Measurements from ENCODE around the gene MAP4K2. TPM values are rescaled to one million over a fixed set of nuclear protein-coding genes. Genes with fewer than 3 reads are reported as not detected.

Gene MAP4K2
- total and polyA plus RNA-seq, 2 experiments from 2014 or later = 9.9 to 42.6 TPM

DNA sequence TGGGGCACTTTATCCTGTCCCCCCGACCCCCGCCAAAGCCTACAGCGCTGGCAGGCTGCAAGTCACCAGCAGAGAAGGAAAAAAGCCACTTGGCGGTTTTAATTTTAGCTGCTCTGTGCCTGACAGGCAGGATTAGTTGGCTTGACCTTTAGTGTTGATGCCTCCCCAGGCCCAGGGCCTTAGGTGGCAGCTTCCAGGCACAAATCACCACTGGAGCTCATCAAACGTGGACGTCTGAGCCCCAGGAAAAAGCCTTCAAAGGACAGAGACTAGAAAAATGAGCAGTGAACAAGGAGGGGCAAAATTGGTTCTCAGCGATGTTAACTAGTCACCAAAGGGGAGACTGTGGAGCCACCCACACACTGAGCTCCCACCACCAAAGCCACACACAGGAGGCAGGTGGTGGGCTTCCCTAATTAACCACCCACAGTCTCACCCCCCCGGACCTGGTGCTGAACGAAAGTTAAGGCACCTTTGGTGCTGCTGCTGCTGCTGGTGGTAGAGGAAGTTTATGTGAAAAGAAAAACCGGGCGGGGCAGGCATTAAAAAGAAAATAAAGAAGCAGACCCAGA, 38.9 kb downstream of the MAP4K2 start:
- Histone ChIP-seq H3K4me1 (ENCODE audit: insufficient read depth) (peaks cover 66% of the 10 kb centered on the region), H3K36me3 (ENCODE audit: insufficient read depth) (peaks cover 30% of the 10 kb centered on the region)
- ATAC-seq = no peak

More for the DNA sequence above, 38.9 kb downstream of the MAP4K2 start:
- Histone ChIP-seq H3K27me3 (ENCODE audit: insufficient read depth) (no peaks in the 10 kb centered on the region), H3F3A (replicated peaks; ENCODE audit: low read depth) (peaks cover 72% of the 10 kb centered on the region), H4K20me1 (replicated peaks; ENCODE audit: insufficient read depth) (peaks cover 33% of the 10 kb centered on the region), H3K9me2 (ENCODE audit: insufficient read depth) (no peaks in the 10 kb centered on the region), H3K27ac (ENCODE audit: low read depth) (peak overlapping the region; percentile 96), H3K4me2 (peak overlapping the region; percentile 76), H2AFZ (no peak overlapping the region), H3K4me3 (peak overlapping the region; percentile 40), H3K79me2 (replicated peaks; ENCODE audit: insufficient read depth) (peaks cover 15% of the 10 kb centered on the region)
- peaks cover 86% of the 10 kb centered on the region for H3K4me1 Mint-ChIP-seq
- TF ChIP-seq ZNF114 (CRISPR knock-in tag; IDR thresholded peaks at IDR 0.05) (no peak), STAT1 (IDR thresholded peaks at IDR 0.05; ENCODE audit: unreplicated experiment) (no peak), EZH2 (IDR thresholded peaks at IDR 0.05; ENCODE audit: low read depth, unreplicated experiment) (no peak), NANOG (IDR thresholded peaks at IDR 0.05; ENCODE audit: borderline replicate concordance) (no peak), POLR2AphosphoS5 (IDR thresholded peaks at IDR 0.05; ENCODE audit: low read depth) (no peak), ZNF331 (CRISPR knock-in tag; IDR thresholded peaks at IDR 0.05; ENCODE audit: low read depth) (no peak), EZH2phosphoT487 (IDR thresholded peaks at IDR 0.05; ENCODE audit: unreplicated experiment) (no peak), JUNB (IDR thresholded peaks at IDR 0.05; ENCODE audit: unreplicated experiment) (no peak), CREB1 (CRISPR knock-in tag; IDR thresholded peaks at IDR 0.05; ENCODE audit: low read depth) (no peak)
- TF ChIP-seq, protein P1, sequence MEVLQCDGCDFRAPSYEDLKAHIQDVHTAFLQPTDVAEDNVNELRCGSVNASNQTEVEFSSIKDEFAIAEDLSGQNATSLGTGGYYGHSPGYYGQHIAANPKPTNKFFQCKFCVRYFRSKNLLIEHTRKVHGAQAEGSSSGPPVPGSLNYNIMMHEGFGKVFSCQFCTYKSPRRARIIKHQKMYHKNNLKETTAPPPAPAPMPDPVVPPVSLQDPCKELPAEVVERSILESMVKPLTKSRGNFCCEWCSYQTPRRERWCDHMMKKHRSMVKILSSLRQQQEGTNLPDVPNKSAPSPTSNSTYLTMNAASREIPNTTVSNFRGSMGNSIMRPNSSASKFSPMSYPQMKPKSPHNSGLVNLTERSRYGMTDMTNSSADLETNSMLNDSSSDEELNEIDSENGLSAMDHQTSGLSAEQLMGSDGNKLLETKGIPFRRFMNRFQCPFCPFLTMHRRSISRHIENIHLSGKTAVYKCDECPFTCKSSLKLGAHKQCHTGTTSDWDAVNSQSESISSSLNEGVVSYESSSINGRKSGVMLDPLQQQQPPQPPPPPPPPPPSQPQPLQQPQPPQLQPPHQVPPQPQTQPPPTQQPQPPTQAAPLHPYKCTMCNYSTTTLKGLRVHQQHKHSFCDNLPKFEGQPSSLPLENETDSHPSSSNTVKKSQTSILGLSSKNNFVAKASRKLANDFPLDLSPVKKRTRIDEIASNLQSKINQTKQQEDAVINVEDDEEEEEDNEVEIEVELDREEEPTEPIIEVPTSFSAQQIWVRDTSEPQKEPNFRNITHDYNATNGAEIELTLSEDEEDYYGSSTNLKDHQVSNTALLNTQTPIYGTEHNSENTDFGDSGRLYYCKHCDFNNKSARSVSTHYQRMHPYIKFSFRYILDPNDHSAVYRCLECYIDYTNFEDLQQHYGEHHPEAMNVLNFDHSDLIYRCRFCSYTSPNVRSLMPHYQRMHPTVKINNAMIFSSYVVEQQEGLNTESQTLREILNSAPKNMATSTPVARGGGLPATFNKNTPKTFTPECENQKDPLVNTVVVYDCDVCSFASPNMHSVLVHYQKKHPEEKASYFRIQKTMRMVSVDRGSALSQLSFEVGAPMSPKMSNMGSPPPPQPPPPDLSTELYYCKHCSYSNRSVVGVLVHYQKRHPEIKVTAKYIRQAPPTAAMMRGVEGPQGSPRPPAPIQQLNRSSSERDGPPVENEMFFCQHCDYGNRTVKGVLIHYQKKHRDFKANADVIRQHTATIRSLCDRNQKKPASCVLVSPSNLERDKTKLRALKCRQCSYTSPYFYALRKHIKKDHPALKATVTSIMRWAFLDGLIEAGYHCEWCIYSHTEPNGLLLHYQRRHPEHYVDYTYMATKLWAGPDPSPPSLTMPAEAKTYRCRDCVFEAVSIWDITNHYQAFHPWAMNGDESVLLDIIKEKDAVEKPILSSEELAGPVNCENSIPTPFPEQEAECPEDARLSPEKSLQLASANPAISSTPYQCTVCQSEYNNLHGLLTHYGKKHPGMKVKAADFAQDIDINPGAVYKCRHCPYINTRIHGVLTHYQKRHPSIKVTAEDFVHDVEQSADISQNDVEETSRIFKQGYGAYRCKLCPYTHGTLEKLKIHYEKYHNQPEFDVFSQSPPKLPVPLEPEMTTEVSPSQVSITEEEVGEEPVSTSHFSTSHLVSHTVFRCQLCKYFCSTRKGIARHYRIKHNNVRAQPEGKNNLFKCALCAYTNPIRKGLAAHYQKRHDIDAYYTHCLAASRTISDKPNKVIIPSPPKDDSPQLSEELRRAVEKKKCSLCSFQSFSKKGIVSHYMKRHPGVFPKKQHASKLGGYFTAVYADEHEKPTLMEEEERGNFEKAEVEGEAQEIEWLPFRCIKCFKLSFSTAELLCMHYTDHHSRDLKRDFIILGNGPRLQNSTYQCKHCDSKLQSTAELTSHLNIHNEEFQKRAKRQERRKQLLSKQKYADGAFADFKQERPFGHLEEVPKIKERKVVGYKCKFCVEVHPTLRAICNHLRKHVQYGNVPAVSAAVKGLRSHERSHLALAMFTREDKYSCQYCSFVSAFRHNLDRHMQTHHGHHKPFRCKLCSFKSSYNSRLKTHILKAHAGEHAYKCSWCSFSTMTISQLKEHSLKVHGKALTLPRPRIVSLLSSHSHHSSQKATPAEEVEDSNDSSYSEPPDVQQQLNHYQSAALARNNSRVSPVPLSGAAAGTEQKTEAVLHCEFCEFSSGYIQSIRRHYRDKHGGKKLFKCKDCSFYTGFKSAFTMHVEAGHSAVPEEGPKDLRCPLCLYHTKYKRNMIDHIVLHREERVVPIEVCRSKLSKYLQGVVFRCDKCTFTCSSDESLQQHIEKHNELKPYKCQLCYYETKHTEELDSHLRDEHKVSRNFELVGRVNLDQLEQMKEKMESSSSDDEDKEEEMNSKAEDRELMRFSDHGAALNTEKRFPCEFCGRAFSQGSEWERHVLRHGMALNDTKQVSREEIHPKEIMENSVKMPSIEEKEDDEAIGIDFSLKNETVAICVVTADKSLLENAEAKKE (CRISPR knock-in tag; IDR thresholded peaks at IDR 0.05) = no peak
- TF ChIP-seq, protein P2, sequence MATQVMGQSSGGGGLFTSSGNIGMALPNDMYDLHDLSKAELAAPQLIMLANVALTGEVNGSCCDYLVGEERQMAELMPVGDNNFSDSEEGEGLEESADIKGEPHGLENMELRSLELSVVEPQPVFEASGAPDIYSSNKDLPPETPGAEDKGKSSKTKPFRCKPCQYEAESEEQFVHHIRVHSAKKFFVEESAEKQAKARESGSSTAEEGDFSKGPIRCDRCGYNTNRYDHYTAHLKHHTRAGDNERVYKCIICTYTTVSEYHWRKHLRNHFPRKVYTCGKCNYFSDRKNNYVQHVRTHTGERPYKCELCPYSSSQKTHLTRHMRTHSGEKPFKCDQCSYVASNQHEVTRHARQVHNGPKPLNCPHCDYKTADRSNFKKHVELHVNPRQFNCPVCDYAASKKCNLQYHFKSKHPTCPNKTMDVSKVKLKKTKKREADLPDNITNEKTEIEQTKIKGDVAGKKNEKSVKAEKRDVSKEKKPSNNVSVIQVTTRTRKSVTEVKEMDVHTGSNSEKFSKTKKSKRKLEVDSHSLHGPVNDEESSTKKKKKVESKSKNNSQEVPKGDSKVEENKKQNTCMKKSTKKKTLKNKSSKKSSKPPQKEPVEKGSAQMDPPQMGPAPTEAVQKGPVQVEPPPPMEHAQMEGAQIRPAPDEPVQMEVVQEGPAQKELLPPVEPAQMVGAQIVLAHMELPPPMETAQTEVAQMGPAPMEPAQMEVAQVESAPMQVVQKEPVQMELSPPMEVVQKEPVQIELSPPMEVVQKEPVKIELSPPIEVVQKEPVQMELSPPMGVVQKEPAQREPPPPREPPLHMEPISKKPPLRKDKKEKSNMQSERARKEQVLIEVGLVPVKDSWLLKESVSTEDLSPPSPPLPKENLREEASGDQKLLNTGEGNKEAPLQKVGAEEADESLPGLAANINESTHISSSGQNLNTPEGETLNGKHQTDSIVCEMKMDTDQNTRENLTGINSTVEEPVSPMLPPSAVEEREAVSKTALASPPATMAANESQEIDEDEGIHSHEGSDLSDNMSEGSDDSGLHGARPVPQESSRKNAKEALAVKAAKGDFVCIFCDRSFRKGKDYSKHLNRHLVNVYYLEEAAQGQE (IDR thresholded peaks at IDR 0.05; ENCODE audit: unreplicated experiment) = no peak
- TF ChIP-seq, protein P3, sequence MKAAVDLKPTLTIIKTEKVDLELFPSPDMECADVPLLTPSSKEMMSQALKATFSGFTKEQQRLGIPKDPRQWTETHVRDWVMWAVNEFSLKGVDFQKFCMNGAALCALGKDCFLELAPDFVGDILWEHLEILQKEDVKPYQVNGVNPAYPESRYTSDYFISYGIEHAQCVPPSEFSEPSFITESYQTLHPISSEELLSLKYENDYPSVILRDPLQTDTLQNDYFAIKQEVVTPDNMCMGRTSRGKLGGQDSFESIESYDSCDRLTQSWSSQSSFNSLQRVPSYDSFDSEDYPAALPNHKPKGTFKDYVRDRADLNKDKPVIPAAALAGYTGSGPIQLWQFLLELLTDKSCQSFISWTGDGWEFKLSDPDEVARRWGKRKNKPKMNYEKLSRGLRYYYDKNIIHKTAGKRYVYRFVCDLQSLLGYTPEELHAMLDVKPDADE (IDR thresholded peaks at IDR 0.05) = no peak
- TF ChIP-seq, protein P4, sequence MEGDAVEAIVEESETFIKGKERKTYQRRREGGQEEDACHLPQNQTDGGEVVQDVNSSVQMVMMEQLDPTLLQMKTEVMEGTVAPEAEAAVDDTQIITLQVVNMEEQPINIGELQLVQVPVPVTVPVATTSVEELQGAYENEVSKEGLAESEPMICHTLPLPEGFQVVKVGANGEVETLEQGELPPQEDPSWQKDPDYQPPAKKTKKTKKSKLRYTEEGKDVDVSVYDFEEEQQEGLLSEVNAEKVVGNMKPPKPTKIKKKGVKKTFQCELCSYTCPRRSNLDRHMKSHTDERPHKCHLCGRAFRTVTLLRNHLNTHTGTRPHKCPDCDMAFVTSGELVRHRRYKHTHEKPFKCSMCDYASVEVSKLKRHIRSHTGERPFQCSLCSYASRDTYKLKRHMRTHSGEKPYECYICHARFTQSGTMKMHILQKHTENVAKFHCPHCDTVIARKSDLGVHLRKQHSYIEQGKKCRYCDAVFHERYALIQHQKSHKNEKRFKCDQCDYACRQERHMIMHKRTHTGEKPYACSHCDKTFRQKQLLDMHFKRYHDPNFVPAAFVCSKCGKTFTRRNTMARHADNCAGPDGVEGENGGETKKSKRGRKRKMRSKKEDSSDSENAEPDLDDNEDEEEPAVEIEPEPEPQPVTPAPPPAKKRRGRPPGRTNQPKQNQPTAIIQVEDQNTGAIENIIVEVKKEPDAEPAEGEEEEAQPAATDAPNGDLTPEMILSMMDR (conservative IDR thresholded peaks at IDR 0.05; ENCODE audit: low read depth in 2 of 2) = no peak
- H3K27me3 Mint-ChIP-seq (ENCODE audit: insufficient read depth, low read depth, poor library complexity) = peaks cover 43% of the 10 kb centered on the region
- peaks cover 66% of the 10 kb centered on the region for H3K36me3 Mint-ChIP-seq (ENCODE audit: low read depth)
- H3K27ac Mint-ChIP-seq = peak overlapping the region; percentile 93
- peak overlapping the region; percentile 42; the same call in 2 of the 3 replicates for H3K4me3 Mint-ChIP-seq
- DNase-seq (ENCODE audit: low spot score) = no peak
- no peaks in the 10 kb centered on the region; the same call in 1 of the 3 replicates for H3K9me3 Mint-ChIP-seq
